Measurements from ENCODE around the gene ADAM10.
"Not testable (repeated sequence)": the region's sequence is repeated elsewhere in the genome, so short reads cannot be mapped to it uniquely, and the experiment has no call there.

ADAM10 gene

GRCh38 chr15:58622877-58623276, 126.6 kb downstream of the ADAM10 start:
- Histone ChIP-seq H3K23ac (ENCODE audit: low read length) (no peak overlapping the region), H3K18ac (ENCODE audit: low read length) (no peak overlapping the region), H3K9ac (ENCODE audit: low read length) (no peak overlapping the region), H2BK12ac (ENCODE audit: low read length) (no peak overlapping the region), H3K79me2 (ENCODE audit: control insufficient read depth, insufficient read depth, low read length, poor library complexity) (no peaks in the 10 kb centered on the region), H4K12ac (ENCODE audit: low read depth, low read length) (no peak overlapping the region), H3K79me1 (ENCODE audit: low read length) (no peaks in the 10 kb centered on the region), H2AK5ac (ENCODE audit: low read length) (no peak overlapping the region), H3K27me3 (ENCODE audit: insufficient read depth, low read length) (no peaks in the 10 kb centered on the region), H3K9me3 (ENCODE audit: insufficient read depth, low read depth, low read length) (no peaks in the 10 kb centered on the region), H3K4me2 (ENCODE audit: low read length) (no peak overlapping the region), H2BK120ac (ENCODE audit: insufficient read depth, low read length, poor library complexity) (no peak overlapping the region), H2BK5ac (ENCODE audit: low read depth, low read length, poor library complexity) (no peak overlapping the region), H3K4me1 (ENCODE audit: control insufficient read depth in 1 of 2, insufficient read depth in 2 of 2, low read length in 2 of 2) (no peaks in the 10 kb centered on the region), H3K4ac (ENCODE audit: low read depth, low read length) (no peak overlapping the region), H4K91ac (ENCODE audit: low read depth, low read length) (no peak overlapping the region), H3K4me3 (ENCODE audit: low read depth, low read length) (no peak overlapping the region), H4K8ac (ENCODE audit: low read depth, low read length) (no peak overlapping the region), H3K14ac (ENCODE audit: low read length) (no peak overlapping the region), H3K27ac (ENCODE audit: low read depth, low read length) (no peak overlapping the region), H3K36me3 (ENCODE audit: control insufficient read depth in 1 of 2, insufficient read depth in 2 of 2, low read length in 2 of 2) (peaks cover 2 to 8% of the 10 kb centered on the region in 2 experiments), H2AFZ (ENCODE audit: insufficient read depth, low read length, poor library complexity) (no peak overlapping the region)
- no CpG with 5 or more reads among the region's 3 CpGs for WGBS (ENCODE audit: extremely low coverage, insufficient coverage, insufficient read length)
- DNase-seq: no peak

DNA sequence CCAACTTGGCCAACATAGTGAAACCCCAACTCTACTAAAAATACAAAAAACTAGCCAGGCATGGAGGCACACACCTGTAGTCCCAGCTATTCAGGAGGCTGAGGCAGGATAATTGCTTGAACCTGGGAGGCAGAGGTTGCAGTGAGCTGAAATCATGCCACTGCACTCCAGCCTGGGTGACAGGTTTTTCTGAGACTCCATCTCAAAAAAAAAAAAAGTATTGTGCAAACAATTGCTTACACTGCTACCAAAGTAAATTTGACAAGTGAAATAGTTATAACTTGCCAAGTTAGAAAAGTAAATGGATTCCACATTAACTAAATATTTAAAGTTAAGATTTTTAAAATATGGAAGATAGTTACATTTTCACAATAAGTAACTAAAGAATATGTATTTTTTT, 129.2 kb downstream of the ADAM10 start:
- H3K36me3 ChIP-seq (ENCODE audit: control insufficient read depth in 1 of 2, insufficient read depth in 2 of 2, low read length in 2 of 2); H3K4me2 ChIP-seq (ENCODE audit: low read length); H2BK12ac ChIP-seq (ENCODE audit: low read length); H4K8ac ChIP-seq (ENCODE audit: low read depth, low read length); H3K18ac ChIP-seq (ENCODE audit: low read length); H4K91ac ChIP-seq (ENCODE audit: low read depth, low read length); H3K79me1 ChIP-seq (ENCODE audit: low read length); H3K79me2 ChIP-seq (ENCODE audit: control insufficient read depth, insufficient read depth, low read length, poor library complexity); H3K23ac ChIP-seq (ENCODE audit: low read length); H2AK5ac ChIP-seq (ENCODE audit: low read length); H4K12ac ChIP-seq (ENCODE audit: low read depth, low read length); H3K4me1 ChIP-seq (ENCODE audit: control insufficient read depth in 1 of 2, insufficient read depth in 2 of 2, low read length in 2 of 2); H2BK120ac ChIP-seq (ENCODE audit: insufficient read depth, low read length, poor library complexity); H3K14ac ChIP-seq (ENCODE audit: low read length); H3K9me3 ChIP-seq (ENCODE audit: insufficient read depth, low read depth, low read length); H3K4ac ChIP-seq (ENCODE audit: low read depth, low read length); H2AFZ ChIP-seq (ENCODE audit: insufficient read depth, low read length, poor library complexity); H3K4me3 ChIP-seq (ENCODE audit: low read depth, low read length); H2BK5ac ChIP-seq (ENCODE audit: low read depth, low read length, poor library complexity); H3K27me3 ChIP-seq (ENCODE audit: insufficient read depth, low read length); H3K9ac ChIP-seq (ENCODE audit: low read length); H3K27ac ChIP-seq (ENCODE audit: low read depth, low read length): not testable (repeated sequence)
- DNase-seq: peak in 1 of 2 donors; percentile 43

DNA sequence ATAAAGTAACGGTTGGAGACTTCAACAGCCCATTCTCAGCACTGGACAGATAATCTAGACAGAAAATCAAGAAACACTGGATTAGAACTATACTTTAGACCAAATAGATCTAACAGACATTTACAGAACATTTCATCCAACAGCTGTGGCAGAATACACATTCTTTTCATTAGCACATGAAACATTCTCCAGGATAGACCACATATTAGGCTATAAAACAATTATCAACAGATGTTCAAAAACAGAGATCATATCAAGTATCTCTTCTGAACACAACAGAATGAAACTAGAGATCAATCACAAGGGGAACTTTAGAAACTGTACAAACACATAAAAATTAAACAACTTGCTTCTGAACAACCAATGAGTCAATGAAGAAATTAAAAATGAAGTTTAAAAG, 133.3 kb downstream of the ADAM10 start:
- Histone ChIP-seq H4K8ac (ENCODE audit: low read depth, low read length) (no peak overlapping the region), H2BK12ac (ENCODE audit: low read length) (no peak overlapping the region), H2AK5ac (ENCODE audit: low read length) (no peak overlapping the region), H3K79me2 (ENCODE audit: control insufficient read depth, insufficient read depth, low read length, poor library complexity) (no peaks in the 10 kb centered on the region), H3K27me3 (ENCODE audit: insufficient read depth, low read length) (no peaks in the 10 kb centered on the region), H4K12ac (ENCODE audit: low read depth, low read length) (no peak overlapping the region), H3K27ac (ENCODE audit: low read depth, low read length) (no peak overlapping the region), H3K4me1 (ENCODE audit: control insufficient read depth in 1 of 2, insufficient read depth in 2 of 2, low read length in 2 of 2) (peaks cover 0 to 5% of the 10 kb centered on the region in 2 experiments), H3K4me3 (ENCODE audit: low read depth, low read length) (no peak overlapping the region), H3K9ac (ENCODE audit: low read length) (no peak overlapping the region), H2AFZ (ENCODE audit: insufficient read depth, low read length, poor library complexity) (no peak overlapping the region), H2BK120ac (ENCODE audit: insufficient read depth, low read length, poor library complexity) (no peak overlapping the region), H3K36me3 (ENCODE audit: control insufficient read depth in 1 of 2, insufficient read depth in 2 of 2, low read length in 2 of 2) (peaks cover 6 to 13% of the 10 kb centered on the region in 2 experiments), H4K91ac (ENCODE audit: low read depth, low read length) (no peak overlapping the region), H3K9me3 (ENCODE audit: insufficient read depth, low read depth, low read length) (no peaks in the 10 kb centered on the region), H3K18ac (ENCODE audit: low read length) (no peak overlapping the region), H3K79me1 (ENCODE audit: low read length) (no peaks in the 10 kb centered on the region), H3K23ac (ENCODE audit: low read length) (no peak overlapping the region), H3K4me2 (ENCODE audit: low read length) (no peak overlapping the region), H2BK5ac (ENCODE audit: low read depth, low read length, poor library complexity) (no peak overlapping the region), H3K4ac (ENCODE audit: low read depth, low read length) (no peak overlapping the region), H3K14ac (ENCODE audit: low read length) (no peak overlapping the region)
- WGBS (ENCODE audit: extremely low coverage, insufficient coverage, insufficient read length): no CpG with 5 or more reads among the region's 1 CpG
- no peak for DNase-seq

GRCh38 chr15:58611731-58612676, 137.5 kb downstream of the ADAM10 start:
- no peak overlapping the region for H2AK5ac ChIP-seq (ENCODE audit: low read length)
- WGBS (ENCODE audit: extremely low coverage, insufficient coverage, insufficient read length): no CpG with 5 or more reads among the region's 6 CpGs

More at GRCh38 chr15:58611731-58612676, 137.5 kb downstream of the ADAM10 start:
- no peak overlapping the region for H3K4ac ChIP-seq (ENCODE audit: low read depth, low read length)
- H3K9ac ChIP-seq (ENCODE audit: low read length): no peak overlapping the region
- H3K23ac ChIP-seq (ENCODE audit: low read length): no peak overlapping the region
- DNase-seq: no peak
- no peak overlapping the region for H4K12ac ChIP-seq (ENCODE audit: low read depth, low read length)
- H4K8ac ChIP-seq (ENCODE audit: low read depth, low read length): no peak overlapping the region
- H3K27ac ChIP-seq (ENCODE audit: low read depth, low read length): no peak overlapping the region
- no peaks in the 10 kb centered on the region for H3K9me3 ChIP-seq (ENCODE audit: insufficient read depth, low read depth, low read length)
- H3K4me2 ChIP-seq (ENCODE audit: low read length): no peak overlapping the region
- no peak overlapping the region for H2BK5ac ChIP-seq (ENCODE audit: low read depth, low read length, poor library complexity)
- H2BK12ac ChIP-seq (ENCODE audit: low read length): no peak overlapping the region
- H3K4me3 ChIP-seq (ENCODE audit: low read depth, low read length): no peak overlapping the region
- H2AFZ ChIP-seq (ENCODE audit: insufficient read depth, low read length, poor library complexity): no peak overlapping the region
- H3K4me1 ChIP-seq (ENCODE audit: control insufficient read depth in 1 of 2, insufficient read depth in 2 of 2, low read length in 2 of 2): peaks cover 0 to 5% of the 10 kb centered on the region in 2 experiments
- H4K91ac ChIP-seq (ENCODE audit: low read depth, low read length): no peak overlapping the region
- no peak overlapping the region for H3K18ac ChIP-seq (ENCODE audit: low read length)
- H3K36me3 ChIP-seq (ENCODE audit: control insufficient read depth in 1 of 2, insufficient read depth in 2 of 2, low read length in 2 of 2): peaks cover 6 to 12% of the 10 kb centered on the region in 2 experiments
- no peaks in the 10 kb centered on the region for H3K27me3 ChIP-seq (ENCODE audit: insufficient read depth, low read length)
- H3K79me2 ChIP-seq (ENCODE audit: control insufficient read depth, insufficient read depth, low read length, poor library complexity): no peaks in the 10 kb centered on the region
- no peak overlapping the region for H3K14ac ChIP-seq (ENCODE audit: low read length)
- no peak overlapping the region for H2BK120ac ChIP-seq (ENCODE audit: insufficient read depth, low read length, poor library complexity)
- no peaks in the 10 kb centered on the region for H3K79me1 ChIP-seq (ENCODE audit: low read length)

Measured in trophoblast cell (in vitro differentiated cells and primary cell).